ENCODE results near the gene PRAC1. TPM values are rescaled to one million over a fixed set of nuclear protein-coding genes. Genes with fewer than 3 reads are reported as not detected.

PRAC1 gene
- total RNA-seq, 1 experiment from 2014 or later, result not detected

GRCh38 chr17:48725288-48726064 is 3.2 kb upstream of the PRAC1 start:
- H2AFZ ChIP-seq (ENCODE audit: low read depth, low read length, poor library complexity, severe bottlenecking), result no peak overlapping the region
- no peak overlapping the region for H3K4me2 ChIP-seq (ENCODE audit: low read length)
- no peaks in the 10 kb centered on the region for H3K79me2 ChIP-seq (ENCODE audit: insufficient read depth, low read length)
- H3K4me1 ChIP-seq (ENCODE audit: control insufficient read depth in 1 of 2, insufficient read depth in 2 of 2, low read length in 2 of 2), result peaks cover 5 to 21% of the 10 kb centered on the region in 2 experiments; a peak in 3 of 4 replicates
- CTCF ChIA-PET, result interaction anchor here (0.6 to 6.8 kb wide), 11 partner anchors 10 to 307 kb away, joined by 3 to 97 read pairs (median 14); no protein-coding TSS in a partner anchor
- RAD21 ChIA-PET (ENCODE audit: low non-redundant PET in 1 of 2, low total read pairs in 2 of 2, uncharacterized antibody in 2 of 2, unreplicated experiment in 2 of 2), result interaction anchor here in 1 of 2 experiments (1.7 to 2.2 kb wide), 3 partner anchors 66 to 153 kb away, joined by 3 to 11 read pairs (median 11); no protein-coding TSS in a partner anchor
- no peak overlapping the region for H3K9ac ChIP-seq (ENCODE audit: low read length)
- no peaks in the 10 kb centered on the region for H3K27me3 ChIP-seq (ENCODE audit: insufficient read depth, low read length)
- no peaks in the 10 kb centered on the region for H3K9me3 ChIP-seq (ENCODE audit: control insufficient read depth in 1 of 2, insufficient read depth in 1 of 2, low read depth in 1 of 2, low read length in 2 of 2)
- H3K27ac ChIP-seq (ENCODE audit: low read depth, low read length), result no peak overlapping the region
- H3K36me3 ChIP-seq (ENCODE audit: control insufficient read depth in 1 of 2, insufficient read depth in 2 of 2, low read length in 2 of 2), result no peaks in the 10 kb centered on the region
- H4K20me1 ChIP-seq (ENCODE audit: insufficient read depth), result no peaks in the 10 kb centered on the region
- intact Hi-C loops (cut with micrococcal nuclease), result no loop called here
- H3K9me2 ChIP-seq (ENCODE audit: insufficient read depth), result no peaks in the 10 kb centered on the region
- DNase-seq (ENCODE audit: low read depth, low spot score), result no peak
- BruUV-seq (replicated peaks), result no TSS peak
- ATAC-seq, result no peak
- no peak overlapping the region for H3K4me3 ChIP-seq (replicated peaks in 1 of 2; ENCODE audit: low read depth in 1 of 2, low read length in 2 of 2)
- POLR2A ChIA-PET, result interaction anchor here (2.0 kb wide), 1 partner anchor 153 kb away, joined by 7 read pairs; no protein-coding TSS in a partner anchor
- TF ChIP-seq ZNF274 (IDR thresholded peaks at IDR 0.05; ENCODE audit: low read depth, low read length) (no peak), ELF1 (IDR thresholded peaks at IDR 0.05; ENCODE audit: borderline replicate concordance, low read depth) (no peak)

GRCh38 chr17:48725004-48725287 is 2.6 kb upstream of the PRAC1 start:
- no peak overlapping the region for H3K9ac ChIP-seq (ENCODE audit: low read length)
- H3K4me3 ChIP-seq (replicated peaks in 1 of 2; ENCODE audit: low read depth in 1 of 2, low read length in 2 of 2), result no peak overlapping the region
- peaks cover 5 to 21% of the 10 kb centered on the region in 2 experiments; a peak in 3 of 4 replicates for H3K4me1 ChIP-seq (ENCODE audit: control insufficient read depth in 1 of 2, insufficient read depth in 2 of 2, low read length in 2 of 2)
- POLR2A ChIA-PET, result interaction anchor here (2.0 kb wide), 1 partner anchor 154 kb away, joined by 7 read pairs; no protein-coding TSS in a partner anchor
- no peaks in the 10 kb centered on the region for H3K9me2 ChIP-seq (ENCODE audit: insufficient read depth)
- ATAC-seq, result no peak
- intact Hi-C loops (cut with micrococcal nuclease), result no loop called here
- H3K4me2 ChIP-seq (ENCODE audit: low read length), result no peak overlapping the region
- no peaks in the 10 kb centered on the region for H3K9me3 ChIP-seq (ENCODE audit: control insufficient read depth in 1 of 2, insufficient read depth in 1 of 2, low read depth in 1 of 2, low read length in 2 of 2)
- no peak overlapping the region for H3K27ac ChIP-seq (ENCODE audit: low read depth, low read length)
- no TSS peak for BruUV-seq (replicated peaks)
- no peaks in the 10 kb centered on the region for H3K36me3 ChIP-seq (ENCODE audit: control insufficient read depth in 1 of 2, insufficient read depth in 2 of 2, low read length in 2 of 2)
- H2AFZ ChIP-seq (ENCODE audit: low read depth, low read length, poor library complexity, severe bottlenecking), result no peak overlapping the region
- TF ChIP-seq MAX (IDR thresholded peaks at IDR 0.05) (no peak), ZFX (IDR thresholded peaks at IDR 0.05) (no peak), CTCF (IDR thresholded peaks at IDR 0.05 in 2 of 3, conservative IDR thresholded peaks at IDR 0.05 in 1 of 3; ENCODE audit: borderline replicate concordance in 1 of 3, insufficient read depth in 1 of 3, low read depth in 2 of 3, low read length in 2 of 3) (no peak), YY1 (IDR thresholded peaks at IDR 0.05; ENCODE audit: extremely low read depth, insufficient replicate concordance, low read depth, low read length) (no peak), EZH2phosphoT487 (IDR thresholded peaks at IDR 0.05; ENCODE audit: borderline replicate concordance) (no peak), EGR1 (IDR thresholded peaks at IDR 0.05; ENCODE audit: low read depth) (no peak), ELF1 (IDR thresholded peaks at IDR 0.05; ENCODE audit: borderline replicate concordance, low read depth) (no peak), TCF7L2 (IDR thresholded peaks at IDR 0.05; ENCODE audit: borderline replicate concordance, extremely low read depth, insufficient read depth, insufficient read length) (no peak), CBX3 (IDR thresholded peaks at IDR 0.05; ENCODE audit: low read depth) (no peak), ZBTB33 (IDR thresholded peaks at IDR 0.05; ENCODE audit: extremely low read depth, insufficient replicate concordance, low read length) (no peak)
- CTCF ChIA-PET, result interaction anchor here (0.6 to 6.8 kb wide), 16 partner anchors 10 to 684 kb away, joined by 3 to 97 read pairs (median 8); no protein-coding TSS in a partner anchor
- H4K20me1 ChIP-seq (ENCODE audit: insufficient read depth), result no peaks in the 10 kb centered on the region
- no peaks in the 10 kb centered on the region for H3K79me2 ChIP-seq (ENCODE audit: insufficient read depth, low read length)
- RAD21 ChIA-PET (ENCODE audit: low non-redundant PET in 1 of 2, low total read pairs in 2 of 2, uncharacterized antibody in 2 of 2, unreplicated experiment in 2 of 2), result interaction anchor here (1.7 to 2.2 kb wide), 4 partner anchors 66 to 154 kb away, joined by 3 to 13 read pairs (median 11); no protein-coding TSS in a partner anchor
- no peaks in the 10 kb centered on the region for H3K27me3 ChIP-seq (ENCODE audit: insufficient read depth, low read length)
- no peak for DNase-seq (ENCODE audit: low read depth, low spot score)
